Choroid plexus epithelial cell (primary cell): Measurements from ENCODE around the gene BCAS3.

Source experiments
- DNase-seq: peaks from one replicate; pipeline ENCODE4 v3.0.0-alpha.2; 2010; ENCODE audit warnings: low read depth
- H3K4me3 ChIP-seq: 2 replicates; pipeline ENCODE4 v1.5.1; 2011; ENCODE audit warnings: low read depth, mild to moderate bottlenecking, control low read depth, low read length, moderate library complexity
- CTCF ChIP-seq: conservative IDR thresholded peaks from 2 replicates; pipeline ENCODE4 v1.5.1; 2011; ENCODE audit warnings: low read depth, mild to moderate bottlenecking, control low read depth, inconsistent platforms, low read length, moderate library complexity

BCAS3 gene

GRCh38 chr17:61130330-61130729, 452.7 kb downstream of the BCAS3 start:
- no peak overlapping the region for H3K4me3 ChIP-seq
- no peak for DNase-seq
- no peak for TF ChIP-seq CTCF

GRCh38 chr17:61131585-61131984, 453.9 kb downstream of the BCAS3 start:
- H3K4me3 ChIP-seq, result no peak overlapping the region
- DNase-seq, result no peak
- no peak for TF ChIP-seq CTCF

GRCh38 chr17:61132524-61132923, 454.9 kb downstream of the BCAS3 start:
- no peak overlapping the region for H3K4me3 ChIP-seq
- no peak for TF ChIP-seq CTCF
- no peak for DNase-seq

GRCh38 chr17:61133853-61134252, 456.2 kb downstream of the BCAS3 start:
- DNase-seq, result no peak
- TF ChIP-seq CTCF, result no peak
- H3K4me3 ChIP-seq, result no peak overlapping the region

- TF ChIP-seq CTCF, result no peak
Observed at GRCh38 chr17:61134551-61135235, 457.0 kb downstream of the BCAS3 start.

GRCh38 chr17:61135782-61136181, 458.1 kb downstream of the BCAS3 start:
- H3K4me3 ChIP-seq, result no peak overlapping the region
- no peak for TF ChIP-seq CTCF
- DNase-seq, result no peak

More at GRCh38 chr17:61134551-61135235, 457.0 kb downstream of the BCAS3 start:
- no peak overlapping the region for H3K4me3 ChIP-seq
- no peak for DNase-seq

- no peak for TF ChIP-seq CTCF
- H3K4me3 ChIP-seq, result no peak overlapping the region
- no peak for DNase-seq
Observed at GRCh38 chr17:61136296-61136695, 458.6 kb downstream of the BCAS3 start.
